Dendritic cell treated with granulocyte-macrophage colony-stimulating factor and Interleukin-4, amounts not matched to agents 40 ng/mL and 50 ng/mL, for 4 days (primary cell): ENCODE measurements around the gene DHX40.
"Not testable (repeated sequence)": the region's sequence is repeated elsewhere in the genome, so short reads cannot be mapped to it uniquely, and the experiment has no call there.

Experiments
- H3K27ac Mint-ChIP-seq: one replicate; pipeline ENCODE4 v1.8.0; 2022; ENCODE audit warnings: mild to moderate bottlenecking, mixed read lengths
- H3K27me3 Mint-ChIP-seq: one replicate; pipeline ENCODE4 v1.8.0; 2022; ENCODE audit warnings: mild to moderate bottlenecking, mixed read lengths
- H3K36me3 Mint-ChIP-seq: one replicate; pipeline ENCODE4 v1.8.0; 2022; ENCODE audit warnings: low read depth, mixed read lengths
- H3K4me1 Mint-ChIP-seq: one replicate; pipeline ENCODE4 v1.8.0; 2022; ENCODE audit warnings: low read depth, mixed read lengths
- H3K4me3 Mint-ChIP-seq: one replicate; pipeline ENCODE4 v1.8.0; 2022; ENCODE audit warnings: mild to moderate bottlenecking, moderate library complexity, mixed read lengths
- H3K9me3 Mint-ChIP-seq: one replicate; pipeline ENCODE4 v1.8.0; 2022; ENCODE audit warnings: mixed read lengths
- intact Hi-C: fragments of 100-400 bp; cut with micrococcal nuclease; formaldehyde crosslinking; loops from one replicate; pipeline ENCODE4 v1.15.0; 2022

The DHX40 gene

DNA sequence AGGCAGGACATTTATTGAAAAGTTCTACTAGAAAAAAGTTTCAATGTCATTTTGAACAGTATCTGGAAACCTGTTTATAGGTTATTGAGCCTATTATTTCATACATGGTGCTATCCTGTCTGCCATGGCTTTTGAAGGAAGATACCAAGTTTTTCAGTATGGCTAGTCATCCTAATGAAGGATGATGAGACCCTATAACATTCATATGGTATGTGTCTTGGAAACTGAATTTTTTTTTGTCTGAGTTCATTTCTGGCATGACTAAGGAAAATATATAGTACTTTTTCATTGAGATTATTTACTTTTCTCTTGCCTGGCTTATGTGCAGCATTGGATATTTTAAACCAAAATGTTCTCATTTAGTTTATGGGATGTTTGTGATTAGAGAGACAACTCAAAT is 84.5 kb downstream of the DHX40 start:
- intact Hi-C loops = loop anchor here (10.0 kb wide), 2 partner anchors 45 to 695 kb away; no protein-coding TSS in a partner anchor
- Mint-ChIP-seq H3K4me3 (no peak overlapping the region), H3K27ac (no peak overlapping the region), H3K4me1 (peaks cover 29% of the 10 kb centered on the region), H3K9me3 (no peaks in the 10 kb centered on the region), H3K27me3 (no peaks in the 10 kb centered on the region), H3K36me3 (peaks cover 96% of the 10 kb centered on the region)

GRCh38 chr17:59650642-59651041 is 85.2 kb downstream of the DHX40 start:
- Mint-ChIP-seq H3K4me1 (peaks cover 33% of the 10 kb centered on the region), H3K4me3 (no peak overlapping the region), H3K27me3 (no peaks in the 10 kb centered on the region), H3K27ac (no peak overlapping the region), H3K36me3 (peaks cover 98% of the 10 kb centered on the region), H3K9me3 (no peaks in the 10 kb centered on the region)
- intact Hi-C loops = loop anchor here (10.0 kb wide), 2 partner anchors 46 to 694 kb away; no protein-coding TSS in a partner anchor

DNA sequence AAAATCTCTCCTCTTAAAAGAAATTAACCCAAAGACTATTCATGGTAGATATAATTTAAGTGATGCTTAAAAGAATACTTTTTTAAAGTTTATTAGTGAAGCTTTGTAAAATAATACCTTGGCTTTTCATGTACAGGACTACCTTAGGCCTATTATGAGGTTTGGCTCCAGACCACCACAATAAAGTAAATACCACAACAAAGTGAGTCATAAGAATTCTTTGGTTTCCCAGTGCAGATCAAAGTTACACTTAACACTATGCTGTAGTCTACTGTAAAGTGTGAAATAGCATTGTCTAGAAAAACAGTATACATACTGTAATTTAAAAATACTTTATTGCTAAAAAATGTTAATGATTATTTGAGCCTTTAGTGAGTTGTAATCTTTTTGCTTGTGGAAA is 85.9 kb downstream of the DHX40 start:
- peaks cover 30% of the 10 kb centered on the region for H3K4me1 Mint-ChIP-seq
- intact Hi-C loops = loop anchor here (10.0 kb wide), 2 partner anchors 47 to 693 kb away; no protein-coding TSS in a partner anchor
- no peaks in the 10 kb centered on the region for H3K27me3 Mint-ChIP-seq
- peaks cover 99% of the 10 kb centered on the region for H3K36me3 Mint-ChIP-seq
- H3K27ac Mint-ChIP-seq = no peak overlapping the region
- H3K4me3 Mint-ChIP-seq = no peak overlapping the region
- no peaks in the 10 kb centered on the region for H3K9me3 Mint-ChIP-seq

GRCh38 chr17:59652119-59652518 is 86.7 kb downstream of the DHX40 start:
- Mint-ChIP-seq H3K4me3 (no peak overlapping the region), H3K4me1 (peaks cover 22% of the 10 kb centered on the region), H3K27me3 (no peaks in the 10 kb centered on the region), H3K36me3 (peaks cover 99% of the 10 kb centered on the region), H3K9me3 (no peaks in the 10 kb centered on the region), H3K27ac (no peak overlapping the region)
- intact Hi-C loops = loop anchor here (10.0 kb wide), 2 partner anchors 47 to 693 kb away; no protein-coding TSS in a partner anchor

DNA sequence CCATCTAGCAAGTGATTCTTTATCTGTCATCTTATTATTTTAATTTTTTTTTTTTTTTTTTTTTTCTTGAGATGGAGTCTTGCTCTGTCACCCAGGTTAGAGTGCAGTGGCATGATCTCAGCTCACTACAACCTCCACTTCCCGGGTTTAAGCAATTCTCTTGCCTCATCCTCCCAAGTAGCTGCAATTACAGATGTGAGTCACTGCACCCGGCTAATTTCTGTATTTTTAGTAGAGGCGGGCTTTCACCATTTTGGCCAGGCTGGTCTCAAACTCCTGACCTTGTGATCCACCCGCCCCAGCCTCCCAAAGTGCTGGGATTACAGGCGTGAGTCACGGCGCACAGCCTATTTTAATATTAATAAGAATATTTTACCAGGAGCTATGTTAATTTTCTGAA is 91.2 kb downstream of the DHX40 start:
- not testable (repeated sequence) for H3K4me3 Mint-ChIP-seq, H3K27me3 Mint-ChIP-seq, H3K27ac Mint-ChIP-seq, H3K9me3 Mint-ChIP-seq
- intact Hi-C loops = loop anchor here (5.0 to 10.0 kb wide), 3 partner anchors 36 to 688 kb away; no protein-coding TSS in a partner anchor
- Mint-ChIP-seq H3K4me1 (peaks cover 16% of the 10 kb centered on the region), H3K36me3 (peaks cover 99% of the 10 kb centered on the region)
